HepG2 (cell line): Measurements from ENCODE around the gene VPS9D1. TPM values are rescaled to one million over a fixed set of nuclear protein-coding genes. Genes with fewer than 3 reads are reported as not detected.

Source experiments
- ATF1 ChIP-seq: IDR thresholded peaks from 2 replicates; pipeline ENCODE4 v1.6.1; 2016; ENCODE audit warnings: mild to moderate bottlenecking, control low read depth
- HNRNPK ChIP-seq: fragments of 200-400 bp; formaldehyde crosslinking; IDR thresholded peaks from 2 replicates; pipeline ENCODE4 v1.6.1; 2018; ENCODE audit warnings: low read length, low read depth, moderate library complexity, mild to moderate bottlenecking; ENCODE audit not compliant: poor library complexity, severe bottlenecking
- KDM6A ChIP-seq: IDR thresholded peaks from 2 replicates; pipeline ENCODE4 v1.6.1; 2016; ENCODE audit warnings: low read depth
- MIER2 ChIP-seq: IDR thresholded peaks from 2 replicates; pipeline ENCODE4 v1.6.1; 2016; ENCODE audit warnings: missing biosample characterization, missing genetic modification reagents
- NBN ChIP-seq: fragments of 450-650 bp; conservative IDR thresholded peaks from 2 replicates; pipeline ENCODE4 v1.6.1; 2017
- NFYB ChIP-seq: sonication (generic); formaldehyde crosslinking; IDR thresholded peaks from 2 replicates; pipeline ENCODE4 v1.4.0; 2020; ENCODE audit warnings: missing genetic modification reagents
- SNAPC4 ChIP-seq: sonication (generic); formaldehyde crosslinking; IDR thresholded peaks from 2 replicates; pipeline ENCODE4 v1.4.0; 2020; ENCODE audit warnings: mild to moderate bottlenecking, missing genetic modification reagents
- SRSF9 ChIP-seq: fragments of 200-400 bp; formaldehyde crosslinking; IDR thresholded peaks from 2 replicates; pipeline ENCODE4 v1.6.1; 2018; ENCODE audit warnings: borderline replicate concordance, mild to moderate bottlenecking, low read depth, low read length; ENCODE audit not compliant: insufficient read depth, poor library complexity, severe bottlenecking
- SUZ12 ChIP-seq: fragments of 150-350 bp; IDR thresholded peaks from 2 replicates; pipeline ENCODE4 v1.6.1; 2014; ENCODE audit warnings: low read depth, low read length
- TBX2 ChIP-seq: sonication (generic); formaldehyde crosslinking; IDR thresholded peaks from 2 replicates; pipeline ENCODE4 v1.5.0; 2020; ENCODE audit warnings: missing genetic modification reagents, mild to moderate bottlenecking, borderline replicate concordance
- ZBTB20 ChIP-seq: sonication (generic); formaldehyde crosslinking; IDR thresholded peaks from 2 replicates; pipeline ENCODE4 v1.8.1; 2023; ENCODE audit warnings: missing genetic modification reagents, low read depth, mild to moderate bottlenecking, borderline replicate concordance
- ZBTB3 ChIP-seq: sonication (generic); formaldehyde crosslinking; IDR thresholded peaks from 2 replicates; pipeline ENCODE4 v1.4.0; 2020; ENCODE audit warnings: low read depth, mild to moderate bottlenecking, moderate library complexity, missing genetic modification reagents, borderline replicate concordance
- ZFX ChIP-seq: sonication (generic); formaldehyde crosslinking; IDR thresholded peaks from 2 replicates; pipeline ENCODE4 v1.4.0; 2020; ENCODE audit warnings: mild to moderate bottlenecking, low read depth, missing genetic modification reagents, moderate library complexity
- ZNF30 ChIP-seq: sonication (generic); formaldehyde crosslinking; IDR thresholded peaks from 2 replicates; pipeline ENCODE4 v1.5.0; 2020; ENCODE audit warnings: mild to moderate bottlenecking, missing genetic modification reagents
- ZNF567 ChIP-seq: sonication (generic); formaldehyde crosslinking; IDR thresholded peaks from 2 replicates; pipeline ENCODE4 v1.8.1; 2023; ENCODE audit warnings: mild to moderate bottlenecking, missing genetic modification reagents, borderline replicate concordance
- ZNF704 ChIP-seq: sonication (generic); formaldehyde crosslinking; IDR thresholded peaks from 2 replicates; pipeline ENCODE4 v1.8.1; 2023; ENCODE audit warnings: mild to moderate bottlenecking, inconsistent platforms, moderate library complexity, missing genetic modification reagents, borderline replicate concordance
- polyA plus RNA-seq, 8 experiments: library from polyadenylated mRNA; depleted of rRNA in 3 of 8; stranded (reverse) in 7 of 8; unstranded in 1 of 8; fragments of >200 nt; fragmentation: Illumina TruSeq in 4 of 8; extraction: Trizol in 4 of 8; gene quantifications; 2 replicates each; pipeline versions ENCODE4 v1.2.1 to v1.2.3, GENCODE V29; 2011 to 2016; ENCODE audit warnings: low read depth in 4 of 8, missing spikeins in 1 of 8, mixed read lengths in 1 of 8; ENCODE audit not compliant: insufficient read depth in 1 of 8
- total RNA-seq, 5 experiments: library from RNA; depleted of rRNA; stranded (reverse); fragments of >200 nt; fragmentation: Illumina TruSeq; extraction: Trizol; gene quantifications; 2 replicates each; pipeline ENCODE4 v1.2.3, GENCODE V29; 2016; ENCODE audit warnings: low read depth in 1 of 5
- TF ChIP-seq, protein P1 (sequence below): sonication (generic); formaldehyde crosslinking; IDR thresholded peaks from 2 replicates; pipeline ENCODE4 v1.5.0; 2020; ENCODE audit warnings: mild to moderate bottlenecking, missing genetic modification reagents, borderline replicate concordance

VPS9D1 gene
- total and polyA plus RNA-seq, 2 of the 13 experiments (the other 11 are each of a cell fraction or from before 2014, with no cell fraction given), result 10.1 to 13.2 TPM

- TF ChIP-seq, protein P1, sequence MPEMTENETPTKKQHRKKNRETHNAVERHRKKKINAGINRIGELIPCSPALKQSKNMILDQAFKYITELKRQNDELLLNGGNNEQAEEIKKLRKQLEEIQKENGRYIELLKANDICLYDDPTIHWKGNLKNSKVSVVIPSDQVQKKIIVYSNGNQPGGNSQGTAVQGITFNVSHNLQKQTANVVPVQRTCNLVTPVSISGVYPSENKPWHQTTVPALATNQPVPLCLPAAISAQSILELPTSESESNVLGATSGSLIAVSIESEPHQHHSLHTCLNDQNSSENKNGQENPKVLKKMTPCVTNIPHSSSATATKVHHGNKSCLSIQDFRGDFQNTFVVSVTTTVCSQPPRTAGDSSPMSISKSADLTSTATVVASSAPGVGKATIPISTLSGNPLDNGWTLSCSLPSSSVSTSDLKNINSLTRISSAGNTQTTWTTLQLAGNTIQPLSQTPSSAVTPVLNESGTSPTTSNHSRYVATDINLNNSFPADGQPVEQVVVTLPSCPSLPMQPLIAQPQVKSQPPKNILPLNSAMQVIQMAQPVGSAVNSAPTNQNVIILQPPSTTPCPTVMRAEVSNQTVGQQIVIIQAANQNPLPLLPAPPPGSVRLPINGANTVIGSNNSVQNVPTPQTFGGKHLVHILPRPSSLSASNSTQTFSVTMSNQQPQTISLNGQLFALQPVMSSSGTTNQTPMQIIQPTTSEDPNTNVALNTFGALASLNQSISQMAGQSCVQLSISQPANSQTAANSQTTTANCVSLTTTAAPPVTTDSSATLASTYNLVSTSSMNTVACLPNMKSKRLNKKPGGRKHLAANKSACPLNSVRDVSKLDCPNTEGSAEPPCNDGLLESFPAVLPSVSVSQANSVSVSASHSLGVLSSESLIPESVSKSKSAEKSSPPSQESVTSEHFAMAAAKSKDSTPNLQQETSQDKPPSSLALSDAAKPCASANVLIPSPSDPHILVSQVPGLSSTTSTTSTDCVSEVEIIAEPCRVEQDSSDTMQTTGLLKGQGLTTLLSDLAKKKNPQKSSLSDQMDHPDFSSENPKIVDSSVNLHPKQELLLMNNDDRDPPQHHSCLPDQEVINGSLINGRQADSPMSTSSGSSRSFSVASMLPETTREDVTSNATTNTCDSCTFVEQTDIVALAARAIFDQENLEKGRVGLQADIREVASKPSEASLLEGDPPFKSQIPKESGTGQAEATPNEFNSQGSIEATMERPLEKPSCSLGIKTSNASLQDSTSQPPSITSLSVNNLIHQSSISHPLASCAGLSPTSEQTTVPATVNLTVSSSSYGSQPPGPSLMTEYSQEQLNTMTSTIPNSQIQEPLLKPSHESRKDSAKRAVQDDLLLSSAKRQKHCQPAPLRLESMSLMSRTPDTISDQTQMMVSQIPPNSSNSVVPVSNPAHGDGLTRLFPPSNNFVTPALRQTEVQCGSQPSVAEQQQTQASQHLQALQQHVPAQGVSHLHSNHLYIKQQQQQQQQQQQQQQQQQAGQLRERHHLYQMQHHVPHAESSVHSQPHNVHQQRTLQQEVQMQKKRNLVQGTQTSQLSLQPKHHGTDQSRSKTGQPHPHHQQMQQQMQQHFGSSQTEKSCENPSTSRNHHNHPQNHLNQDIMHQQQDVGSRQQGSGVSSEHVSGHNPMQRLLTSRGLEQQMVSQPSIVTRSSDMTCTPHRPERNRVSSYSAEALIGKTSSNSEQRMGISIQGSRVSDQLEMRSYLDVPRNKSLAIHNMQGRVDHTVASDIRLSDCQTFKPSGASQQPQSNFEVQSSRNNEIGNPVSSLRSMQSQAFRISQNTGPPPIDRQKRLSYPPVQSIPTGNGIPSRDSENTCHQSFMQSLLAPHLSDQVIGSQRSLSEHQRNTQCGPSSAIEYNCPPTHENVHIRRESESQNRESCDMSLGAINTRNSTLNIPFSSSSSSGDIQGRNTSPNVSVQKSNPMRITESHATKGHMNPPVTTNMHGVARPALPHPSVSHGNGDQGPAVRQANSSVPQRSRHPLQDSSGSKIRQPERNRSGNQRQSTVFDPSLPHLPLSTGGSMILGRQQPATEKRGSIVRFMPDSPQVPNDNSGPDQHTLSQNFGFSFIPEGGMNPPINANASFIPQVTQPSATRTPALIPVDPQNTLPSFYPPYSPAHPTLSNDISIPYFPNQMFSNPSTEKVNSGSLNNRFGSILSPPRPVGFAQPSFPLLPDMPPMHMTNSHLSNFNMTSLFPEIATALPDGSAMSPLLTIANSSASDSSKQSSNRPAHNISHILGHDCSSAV (CRISPR knock-in tag), result no peak
- TF ChIP-seq NBN, result no peak
- no peak for TF ChIP-seq SRSF9
- no peak for TF ChIP-seq ZNF30 (CRISPR knock-in tag)
- TF ChIP-seq NFYB (CRISPR knock-in tag), result no peak
- no peak for TF ChIP-seq SUZ12
- TF ChIP-seq ZNF704 (CRISPR knock-in tag), result no peak
- no peak for TF ChIP-seq TBX2 (CRISPR knock-in tag)
- TF ChIP-seq ZBTB3 (CRISPR knock-in tag), result no peak
- TF ChIP-seq KDM6A (CRISPR knock-in tag), result peak; percentile 38; the same call in 1 of the 2 replicates
- TF ChIP-seq HNRNPK, result no peak
- TF ChIP-seq SNAPC4 (CRISPR knock-in tag), result no peak
- TF ChIP-seq ZNF567 (CRISPR knock-in tag), result 0 out of 2 replicates have a peak, but pooled peaks have one; percentile 22
- no peak for TF ChIP-seq ZBTB20 (CRISPR knock-in tag)
- no peak for TF ChIP-seq ATF1 (CRISPR knock-in tag)
- TF ChIP-seq MIER2 (CRISPR knock-in tag), result no peak
- no peak for TF ChIP-seq ZFX (CRISPR knock-in tag)
Measured at GRCh38 chr16:89720551-89720812, 216 bp downstream of the VPS9D1 start (continued).
